GM12891 (cell line): ENCODE data around the gene TMEM120A.

Source experiments
- DNase-seq: peaks from one replicate; pipeline ENCODE4 v3.0.0; 2011; ENCODE audit warnings: low spot score; ENCODE audit not compliant: insufficient read length
- FAIRE-seq: peaks from 2 replicates; lab custom pipeline; 2011; peaks lifted over from hg19 to GRCh38; lab: Jason Lieb, UNC
- PAX5 ChIP-seq: IDR thresholded peaks from 2 replicates; pipeline ENCODE4 v1.6.1; 2011; ENCODE audit warnings: low read length, moderate library complexity, mild to moderate bottlenecking; ENCODE audit not compliant: insufficient read depth, severe bottlenecking
- POLR2A ChIP-seq: IDR thresholded peaks from 2 replicates; pipeline ENCODE4 v1.6.1; 2011; ENCODE audit warnings: low read depth, low read length, control low read depth
- POLR2AphosphoS5 ChIP-seq: IDR thresholded peaks from 2 replicates; pipeline ENCODE4 v1.6.1; 2011; ENCODE audit warnings: low read depth, low read length, control low read depth
- POU2F2 ChIP-seq: IDR thresholded peaks from 2 replicates; pipeline ENCODE4 v1.6.1; 2011; ENCODE audit warnings: low read depth, mild to moderate bottlenecking, control low read depth, low read length, moderate library complexity
- SPI1 ChIP-seq: IDR thresholded peaks from 2 replicates; pipeline ENCODE4 v1.6.1; 2011; ENCODE audit warnings: low read depth, low read length, control low read depth
- TAF1 ChIP-seq: IDR thresholded peaks from 2 replicates; pipeline ENCODE4 v1.6.1; 2011; ENCODE audit warnings: low read depth, low read length, control low read depth

TMEM120A gene

GRCh38 chr7:75987026-75987804, 7.2 kb downstream of the TMEM120A start:
- TF ChIP-seq POLR2A (no peak), POU2F2 (no peak), PAX5 (no peak)
- DNase-seq (no peak), FAIRE-seq (no peak)

GRCh38 chr7:75986147-75986781, 8.1 kb downstream of the TMEM120A start:
- DNase-seq: no peak
- TF ChIP-seq SPI1 (no peak), POLR2AphosphoS5 (no peak), PAX5 (no peak), POLR2A (no peak), TAF1 (no peak), POU2F2 (no peak)
- FAIRE-seq: no peak

DNA sequence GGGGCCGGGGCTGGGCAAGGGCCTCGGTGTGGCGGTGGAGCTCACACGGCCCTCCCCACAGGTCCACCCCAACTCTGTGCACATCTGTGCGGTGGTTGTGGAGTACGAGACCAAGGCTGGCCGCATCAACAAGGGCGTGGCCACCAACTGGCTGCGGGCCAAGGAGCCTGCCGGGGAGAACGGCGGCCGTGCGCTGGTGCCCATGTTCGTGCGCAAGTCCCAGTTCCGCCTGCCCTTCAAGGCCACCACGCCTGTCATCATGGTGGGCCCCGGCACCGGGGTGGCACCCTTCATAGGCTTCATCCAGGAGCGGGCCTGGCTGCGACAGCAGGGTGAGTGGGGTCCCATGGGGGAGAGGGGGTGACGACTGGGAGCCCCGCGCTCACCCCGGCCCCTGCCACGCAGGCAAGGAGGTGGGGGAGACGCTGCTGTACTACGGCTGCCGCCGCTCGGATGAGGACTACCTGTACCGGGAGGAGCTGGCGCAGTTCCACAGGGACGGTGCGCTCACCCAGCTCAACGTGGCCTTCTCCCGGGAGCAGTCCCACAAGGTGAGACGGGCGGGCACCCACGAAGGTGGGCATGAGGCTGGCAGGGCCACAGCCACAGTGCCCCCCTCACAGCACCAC, 8.8 kb downstream of the TMEM120A start:
- TF ChIP-seq POLR2A: no peak
- TF ChIP-seq PAX5: no peak
- TF ChIP-seq SPI1: no peak
- TF ChIP-seq TAF1: no peak
- no peak for TF ChIP-seq POLR2AphosphoS5
- TF ChIP-seq POU2F2: no peak
- FAIRE-seq: no peak
- no peak for DNase-seq

DNA sequence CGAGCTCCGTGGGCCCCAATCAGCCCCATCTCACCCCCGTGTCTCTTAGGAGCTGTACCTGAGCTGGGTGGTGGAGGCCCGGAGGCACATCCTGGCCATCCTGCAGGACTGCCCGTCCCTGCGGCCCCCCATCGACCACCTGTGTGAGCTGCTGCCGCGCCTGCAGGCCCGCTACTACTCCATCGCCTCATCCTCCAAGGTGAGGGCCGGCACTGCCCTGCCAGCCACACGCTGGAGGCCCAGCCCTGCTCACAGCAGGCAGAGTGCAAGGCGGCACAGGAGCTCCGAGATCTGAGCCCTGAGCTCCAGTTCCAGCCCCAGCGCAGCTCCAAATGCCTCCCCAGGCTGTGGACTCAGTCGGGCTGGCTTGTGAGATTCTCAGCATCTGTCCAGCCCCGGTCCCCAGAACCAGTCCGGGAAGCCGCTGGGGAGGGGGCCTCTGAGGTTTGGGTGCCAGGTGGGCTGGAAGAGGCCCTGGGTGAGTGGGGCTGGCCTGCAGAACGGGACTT, 9.3 kb downstream of the TMEM120A start:
- no peak for TF ChIP-seq SPI1
- no peak for TF ChIP-seq PAX5
- FAIRE-seq (no peak), DNase-seq (no peak)

GRCh38 chr7:75984130-75985008, 10.0 kb downstream of the TMEM120A start:
- FAIRE-seq: no peak
- TF ChIP-seq POLR2AphosphoS5: no peak
- no peak for TF ChIP-seq TAF1
- no peak for TF ChIP-seq PAX5
- TF ChIP-seq SPI1: no peak
- TF ChIP-seq POLR2A: no peak
- no peak for TF ChIP-seq POU2F2
- no peak for DNase-seq

DNA sequence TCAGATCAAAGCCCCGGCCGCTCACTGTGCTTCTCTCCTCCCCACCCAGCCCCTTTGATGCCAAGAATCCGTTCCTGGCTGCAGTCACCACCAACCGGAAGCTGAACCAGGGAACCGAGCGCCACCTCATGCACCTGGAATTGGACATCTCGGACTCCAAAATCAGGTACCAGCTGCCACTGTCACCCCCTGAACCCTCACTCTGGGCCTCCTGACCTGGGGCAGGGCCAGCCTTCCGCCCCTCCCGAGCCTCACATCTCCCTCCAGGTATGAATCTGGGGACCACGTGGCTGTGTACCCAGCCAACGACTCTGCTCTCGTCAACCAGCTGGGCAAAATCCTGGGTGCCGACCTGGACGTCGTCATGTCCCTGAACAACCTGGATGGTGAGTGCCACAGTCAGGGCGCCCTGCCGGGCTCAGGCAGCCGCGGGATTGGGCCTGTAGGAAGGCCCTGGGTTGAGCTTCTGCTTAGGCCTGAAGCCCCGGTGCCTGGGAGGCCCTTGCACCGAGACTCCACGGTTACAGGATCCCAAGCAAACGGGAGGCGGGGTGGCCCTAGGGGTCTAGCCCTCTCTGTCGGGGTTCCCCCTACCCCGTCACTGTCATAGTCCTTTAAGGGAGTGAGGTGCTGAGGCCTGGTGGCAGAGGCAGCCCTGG, 10.8 kb downstream of the TMEM120A start:
- DNase-seq (no peak), FAIRE-seq (no peak)
- TF ChIP-seq POLR2AphosphoS5: no peak; the same call in 1 of the 2 replicates
- TF ChIP-seq TAF1: no peak
- no peak for TF ChIP-seq SPI1
- no peak for TF ChIP-seq POU2F2
- TF ChIP-seq POLR2A: no peak
- no peak for TF ChIP-seq PAX5

- 0 out of 2 replicates have a peak, but pooled peaks have one; percentile 47 for TF ChIP-seq POLR2AphosphoS5
- TF ChIP-seq TAF1: no peak
- FAIRE-seq (no peak), DNase-seq (no peak)
These were observed 11.9 kb downstream of the TMEM120A start for GRCh38 chr7:75982306-75983064.

DNA sequence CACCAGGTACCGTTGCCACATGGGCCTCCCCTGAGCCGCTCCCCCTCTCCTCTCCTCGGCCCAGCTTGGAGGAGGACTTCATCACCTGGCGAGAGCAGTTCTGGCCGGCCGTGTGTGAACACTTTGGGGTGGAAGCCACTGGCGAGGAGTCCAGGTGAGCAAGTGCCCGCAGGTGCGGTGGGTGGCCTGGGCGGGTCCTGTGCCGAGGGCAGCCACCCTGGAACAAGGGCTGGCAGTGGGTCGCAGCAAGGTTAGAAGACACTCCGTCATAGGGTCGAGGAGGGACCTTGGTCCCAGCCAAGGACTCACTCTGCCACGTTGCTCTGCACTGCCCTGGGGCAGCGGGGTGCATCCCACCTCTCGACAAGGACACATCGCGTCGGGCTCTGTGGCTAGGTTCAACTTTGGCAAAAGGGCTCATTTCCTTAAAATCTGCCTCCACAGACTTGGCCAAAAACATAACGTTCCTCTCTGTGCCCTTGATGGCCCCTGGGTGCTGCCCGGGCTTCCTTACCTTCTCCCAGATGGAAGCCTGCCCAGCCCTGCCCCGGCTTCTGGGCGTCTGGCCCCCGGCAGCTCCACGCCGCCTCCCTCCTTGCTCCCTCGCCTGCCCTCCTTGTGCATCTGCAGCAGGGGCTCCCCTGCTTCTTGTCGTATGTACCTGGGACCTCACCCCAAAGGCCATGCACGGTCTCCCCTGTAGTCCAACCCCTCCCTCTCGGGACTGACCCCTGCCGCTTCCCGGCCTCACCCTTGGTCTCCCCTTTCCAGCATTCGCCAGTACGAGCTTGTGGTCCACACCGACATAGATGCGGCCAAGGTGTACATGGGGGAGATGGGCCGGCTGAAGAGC, 12.7 kb downstream of the TMEM120A start:
- no peak for DNase-seq
- TF ChIP-seq PAX5 (no peak), SPI1 (no peak), POU2F2 (no peak), TAF1 (no peak), POLR2A (no peak), POLR2AphosphoS5 (no peak)
- FAIRE-seq: no peak
